ENCODE results near the gene BCL2L1. TPM values are rescaled to one million over a fixed set of nuclear protein-coding genes. Genes with fewer than 3 reads are reported as not detected.

Gene BCL2L1
- total and polyA plus RNA-seq, 2 donors (not counting 3 experiments of a cell fraction or from before 2014, with no cell fraction given): 78.0 to 101 TPM

- H2AFZ ChIP-seq (ENCODE audit: low read depth, low read length): no peak overlapping the region
- H4K20me1 ChIP-seq (replicated peaks; ENCODE audit: control insufficient read depth, extremely low read depth, insufficient read depth, low read length): no peaks in the 10 kb centered on the region
- DNase-seq (ENCODE audit: low read depth, low spot score): no peak
- H3K36me3 ChIP-seq (ENCODE audit: control insufficient read depth in 2 of 2, extremely low read depth in 1 of 2, insufficient read depth in 2 of 2, low read length in 2 of 2): peaks cover 0 to 4% of the 10 kb centered on the region in 2 experiments
- H3K4me2 ChIP-seq (ENCODE audit: insufficient read depth, low read length): no peak overlapping the region
- no TSS peak for BruUV-seq (replicated peaks)
- intact Hi-C loops (cut with micrococcal nuclease): no loop called here
- H3K4me3 ChIP-seq (replicated peaks in 1 of 3; ENCODE audit: insufficient read depth in 1 of 3, low read depth in 1 of 3, low read length in 3 of 3): no peak overlapping the region
- peaks cover 86% of the 10 kb centered on the region for H3K79me2 ChIP-seq (ENCODE audit: control insufficient read depth, insufficient read depth, low read length)
- peaks cover 34% of the 10 kb centered on the region for H3K4me1 ChIP-seq (ENCODE audit: control insufficient read depth, extremely low read depth, insufficient read depth, low read length)
- no peaks in the 10 kb centered on the region for H3K27me3 ChIP-seq (ENCODE audit: control insufficient read depth in 2 of 2, insufficient read depth in 2 of 2, low read length in 2 of 2)
- H3K27ac ChIP-seq (ENCODE audit: insufficient read depth, low read depth, low read length): no peak overlapping the region
- FAIRE-seq: no peak
- no peaks in the 10 kb centered on the region for H3K9me1 ChIP-seq (replicated peaks; ENCODE audit: control insufficient read depth, extremely low read depth, insufficient read depth, low read length)
- ChIA-PET CTCF (interaction anchor here (0.6 to 5.2 kb wide), 5 partner anchors 9 to 31 kb away, joined by 3 to 26 read pairs (median 4); no protein-coding TSS in a partner anchor), POLR2A (no interaction called here)
- dilution Hi-C loops (cut with MboI; ENCODE audit: extremely low pct_ligation_motif_present, low sequenced_read_pairs): no loop called here
- TF ChIP-seq GATA2 (IDR thresholded peaks at IDR 0.05; ENCODE audit: insufficient read depth, insufficient read length, low read depth, low read length): no peak
- TF ChIP-seq MAX (IDR thresholded peaks at IDR 0.05; ENCODE audit: insufficient read depth, insufficient read length): no peak
- no peak for TF ChIP-seq CTCF (IDR thresholded peaks at IDR 0.05; ENCODE audit: extremely low read depth in 1 of 2, insufficient read depth in 1 of 2, low read depth in 1 of 2, low read length in 2 of 2)
- TF ChIP-seq FOS (IDR thresholded peaks at IDR 0.05; ENCODE audit: borderline replicate concordance, insufficient read depth, low read length): no peak
- H3K9ac ChIP-seq (replicated peaks; ENCODE audit: extremely low read depth, insufficient read depth, low read length): no peak overlapping the region
- no peaks in the 10 kb centered on the region for H3K9me3 ChIP-seq (replicated peaks; ENCODE audit: control insufficient read depth, insufficient read depth, low read length)
Observed at GRCh38 chr20:31693402-31693801, 29.3 kb downstream of the BCL2L1 start.

Measured in endothelial cell of umbilical vein (primary cell).